Ovary (tissue), 9 donors: Measurements from ENCODE around the gene GAK. TPM values are rescaled to one million over a fixed set of nuclear protein-coding genes. Genes with fewer than 3 reads are reported as not detected.

Experiments used
- DNase-seq, 5 donors: peaks; one replicate each; pipeline ENCODE4 v3.0.0-alpha.2; 2019 to 2020
- H3K27ac ChIP-seq, 2 donors: fragments of 200-600 bp; one replicate each; pipeline versions ENCODE4 v1.5.1 to v1.8.0; 2019 to 2022
- H3K27me3 ChIP-seq: fragments of 200-600 bp; one replicate; pipeline ENCODE4 v1.8.0; 2022
- H3K36me3 ChIP-seq: fragments of 200-600 bp; sonication (generic); one replicate; pipeline ENCODE4 v1.5.1; 2019
- H3K4me1 ChIP-seq: one replicate; pipeline ENCODE4 v1.8.1; 2013; ENCODE audit warnings: mild to moderate bottlenecking, moderate library complexity; ENCODE audit not compliant: insufficient read depth
- H3K4me3 ChIP-seq: fragments of 200-600 bp; sonication (generic); one replicate; pipeline ENCODE4 v1.5.1; 2017
- H3K9me3 ChIP-seq, 2 donors: fragments of 200-600 bp in 1 of 2; sonication (generic) in 1 of 2; one replicate each; pipeline versions ENCODE4 v1.5.1 to v1.8.1; 2013 to 2019; ENCODE audit warnings: mild to moderate bottlenecking in 1 of 2, moderate library complexity in 1 of 2
- EP300 ChIP-seq: sonication (generic); formaldehyde crosslinking; IDR thresholded peaks from one replicate; pipeline ENCODE4 v1.6.1; 2017; ENCODE audit warnings: antibody characterized with exemption
- POLR2A ChIP-seq: fragments of 450-650 bp; IDR thresholded peaks from one replicate; pipeline ENCODE4 v1.6.1; 2017; ENCODE audit warnings: antibody characterized with exemption, mild to moderate bottlenecking, moderate library complexity
- WGBS, 3 donors: extraction: QIAGEN DNeasy Blood & Tissue Kit in 1 of 3; methylation state at CpG; one replicate each; pipeline versions ENCODE4 v1.1.5 to v1.1.7; 2013 to 2017; 5-methylcytosine and 5-hydroxymethylcytosine counted together
- intact Hi-C, 4 donors: fragments of 100-400 bp; cut with DNase I; formaldehyde crosslinking; loops; one replicate each; pipeline versions ENCODE4 v1.11.0 to v1.15.1; 2022 to 2023
- polyA plus RNA-seq, 2 donors: library from polyadenylated mRNA; stranded (reverse); fragments of 200-250 nt in 1 of 2; fragments of 350-450 nt in 1 of 2; fragmentation: Illumina TruSeq in 1 of 2; extraction: RNeasy Lipid Tissue Mini Kit (QIAGEN cat#74804) in 1 of 2; gene quantifications; one replicate each; pipeline ENCODE4 v1.2.3, GENCODE V29; 2013 to 2014
- total RNA-seq, 7 donors: library from RNA; depleted of rRNA in 2 of 7; stranded (reverse); fragments of >200 nt in 2 of 7; fragmentation: NEBNext Ultra II Directional in 3 of 7; extraction: Animal tissue kit (Norgen Biotek cat#: 25700) in 3 of 7; gene quantifications; one replicate each; pipeline versions ENCODE4 v1.1.0 to v1.2.4, GENCODE V29; 2016 to 2023
- TF ChIP-seq, protein P1 (sequence below), 3 donors: fragments of 450-650 bp in 2 of 3; fragments of 200-600 bp in 1 of 3; IDR thresholded peaks; one replicate each; pipeline versions ENCODE4 v1.5.1 to v1.8.0; 2016 to 2022; ENCODE audit warnings: antibody characterized with exemption in 3 of 3, mild to moderate bottlenecking in 1 of 3
- donor health status: DM: no; HTN: no; CAD: no; lungs with moderate emphysema.
- donor health status: DM: no; HTN: no; CAD: no.
- donor health status: Bipolar disorder and iron deficiency.
- donor health status: DM: yes; HTN: yes; CAD: no.
- donor health status: DM: no; HTN: no; CAD: no.
- donor health status: DM: yes; HTN: yes; CAD: no.

Gene GAK
- total and polyA plus RNA-seq, 9 donors: 30.7 to 95.4 (median 70.4) TPM

DNA sequence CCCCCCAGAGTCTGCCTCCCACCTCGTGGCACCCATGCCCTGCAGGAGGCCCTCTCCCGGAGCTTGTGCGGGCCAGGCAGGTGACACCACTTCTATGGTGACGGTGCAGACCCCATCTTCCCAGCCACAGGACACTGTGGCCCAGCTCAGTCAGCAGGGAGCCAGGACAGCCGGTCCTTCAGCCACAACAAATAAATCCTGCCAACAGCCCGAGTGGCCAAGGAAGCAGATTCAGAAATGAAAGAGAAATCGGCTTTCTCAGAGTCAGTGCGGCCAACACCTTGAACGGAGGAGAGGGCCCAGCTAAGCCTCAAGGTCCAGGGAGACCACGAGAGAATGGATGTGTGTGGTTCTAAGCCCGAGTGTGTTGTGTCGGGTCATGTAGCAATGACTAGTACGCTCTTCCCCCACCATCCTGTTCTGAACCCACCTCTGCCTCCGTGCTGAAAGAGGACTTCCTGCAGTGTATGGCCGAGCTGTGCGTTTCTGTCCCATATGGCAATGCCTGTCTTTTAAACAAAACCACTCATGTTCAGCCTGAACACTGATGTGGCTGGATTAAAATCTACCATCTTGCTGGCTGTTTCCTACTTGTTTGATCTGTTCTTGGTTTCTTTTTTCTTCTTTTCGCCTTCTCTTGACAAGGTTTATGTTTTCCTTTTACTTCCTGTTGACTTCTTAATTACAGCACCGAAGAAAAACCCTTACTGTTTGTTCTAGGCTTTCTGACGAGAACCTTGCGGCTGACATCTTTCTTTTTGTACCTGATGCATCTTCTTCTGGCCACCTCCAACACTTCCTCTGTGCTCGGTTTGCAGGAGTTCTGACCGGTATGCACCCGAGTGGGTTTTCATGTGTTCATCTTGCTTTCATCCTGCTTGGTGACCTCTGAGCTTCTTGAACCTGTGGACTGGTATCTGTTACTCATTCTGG lies 53.1 kb downstream of the GAK start:
- Histone ChIP-seq H3K36me3 (no peaks in the 10 kb centered on the region), H3K27me3 (no peaks in the 10 kb centered on the region), H3K27ac (no peak overlapping the region), H3K4me3 (no peak overlapping the region), H3K9me3 (no peaks in the 10 kb centered on the region), H3K4me1 (no peaks in the 10 kb centered on the region)
- DNase-seq: no peak
- intact Hi-C loops: loop anchor here in 1 of 4 donors (1.0 kb wide), 1 partner anchor 22 kb away; no protein-coding TSS in a partner anchor
- TF ChIP-seq EP300: no peak
- no peak for TF ChIP-seq POLR2A
- TF ChIP-seq, protein P1, sequence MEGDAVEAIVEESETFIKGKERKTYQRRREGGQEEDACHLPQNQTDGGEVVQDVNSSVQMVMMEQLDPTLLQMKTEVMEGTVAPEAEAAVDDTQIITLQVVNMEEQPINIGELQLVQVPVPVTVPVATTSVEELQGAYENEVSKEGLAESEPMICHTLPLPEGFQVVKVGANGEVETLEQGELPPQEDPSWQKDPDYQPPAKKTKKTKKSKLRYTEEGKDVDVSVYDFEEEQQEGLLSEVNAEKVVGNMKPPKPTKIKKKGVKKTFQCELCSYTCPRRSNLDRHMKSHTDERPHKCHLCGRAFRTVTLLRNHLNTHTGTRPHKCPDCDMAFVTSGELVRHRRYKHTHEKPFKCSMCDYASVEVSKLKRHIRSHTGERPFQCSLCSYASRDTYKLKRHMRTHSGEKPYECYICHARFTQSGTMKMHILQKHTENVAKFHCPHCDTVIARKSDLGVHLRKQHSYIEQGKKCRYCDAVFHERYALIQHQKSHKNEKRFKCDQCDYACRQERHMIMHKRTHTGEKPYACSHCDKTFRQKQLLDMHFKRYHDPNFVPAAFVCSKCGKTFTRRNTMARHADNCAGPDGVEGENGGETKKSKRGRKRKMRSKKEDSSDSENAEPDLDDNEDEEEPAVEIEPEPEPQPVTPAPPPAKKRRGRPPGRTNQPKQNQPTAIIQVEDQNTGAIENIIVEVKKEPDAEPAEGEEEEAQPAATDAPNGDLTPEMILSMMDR (IDR thresholded peaks at IDR 0.05): no peak
- WGBS, 3 donors: 83 to 86% (median 84%) methylated on average over 23 of the region's 23 CpGs

DNA sequence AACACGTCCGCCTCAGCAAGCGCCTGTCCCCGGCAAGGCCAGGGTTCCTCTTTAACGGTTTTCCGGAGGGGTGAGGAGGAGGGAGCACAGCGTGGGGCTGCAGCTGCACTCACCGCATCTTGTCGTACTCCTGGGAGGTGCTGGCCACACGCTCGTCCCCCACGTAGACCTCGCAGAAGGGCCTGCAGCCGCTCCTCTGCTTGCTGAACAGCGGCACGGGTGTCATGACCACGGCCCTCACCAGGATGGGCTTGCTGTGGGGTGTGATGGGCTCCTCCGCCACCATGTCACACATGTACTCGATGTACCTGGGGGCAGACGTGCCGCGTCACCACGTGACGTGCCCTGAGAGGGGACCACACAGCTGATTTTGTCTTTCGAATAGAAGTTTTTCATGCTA lies 54.6 kb downstream of the GAK start:
- WGBS, 3 donors: 90 to 92% (median 91%) methylated on average over 23 to 25 of the region's 25 CpGs

DNA sequence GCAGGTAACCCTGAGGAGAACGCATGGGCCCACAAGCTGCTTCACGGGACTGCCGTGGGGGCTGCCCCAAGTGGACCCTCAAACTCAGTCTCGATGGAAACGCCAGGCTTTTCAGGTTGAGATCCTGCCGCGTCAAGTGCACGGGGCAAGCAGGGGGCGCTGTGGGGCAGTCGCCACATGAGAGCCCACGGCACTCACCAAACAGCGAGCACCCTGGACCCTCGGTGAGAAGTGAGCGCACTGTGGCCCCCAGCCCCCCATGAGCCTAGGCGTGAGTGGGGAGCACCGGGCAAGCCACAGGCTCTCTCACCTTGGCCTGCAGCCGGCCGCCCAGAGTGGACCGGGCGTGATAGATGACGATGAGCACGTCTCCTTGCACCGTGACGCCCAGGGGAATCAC lies 55.3 kb downstream of the GAK start:
- TF ChIP-seq POLR2A: no peak
- TF ChIP-seq, protein P1 (IDR thresholded peaks at IDR 0.05): no peak
- no peak for TF ChIP-seq EP300
- intact Hi-C loops: no loop called here
- H3K36me3 ChIP-seq: no peaks in the 10 kb centered on the region
- no peak overlapping the region for H3K4me3 ChIP-seq
- WGBS, 3 donors: 88 to 90% (median 89%) methylated on average over 24 of the region's 24 CpGs
- no peaks in the 10 kb centered on the region for H3K27me3 ChIP-seq
- H3K4me1 ChIP-seq: no peaks in the 10 kb centered on the region
- no peaks in the 10 kb centered on the region for H3K9me3 ChIP-seq
- H3K27ac ChIP-seq: no peak overlapping the region
- DNase-seq: no peak

More for the DNA sequence above, 54.6 kb downstream of the GAK start:
- H3K9me3 ChIP-seq: no peaks in the 10 kb centered on the region
- H3K4me3 ChIP-seq: no peak overlapping the region
- H3K27me3 ChIP-seq: no peaks in the 10 kb centered on the region
- H3K27ac ChIP-seq: no peak overlapping the region
- no peaks in the 10 kb centered on the region for H3K36me3 ChIP-seq
- TF ChIP-seq POLR2A (no peak), EP300 (no peak)
- TF ChIP-seq, protein P1 (IDR thresholded peaks at IDR 0.05): no peak
- intact Hi-C loops: no loop called here
- DNase-seq: no peak
- no peaks in the 10 kb centered on the region for H3K4me1 ChIP-seq

DNA sequence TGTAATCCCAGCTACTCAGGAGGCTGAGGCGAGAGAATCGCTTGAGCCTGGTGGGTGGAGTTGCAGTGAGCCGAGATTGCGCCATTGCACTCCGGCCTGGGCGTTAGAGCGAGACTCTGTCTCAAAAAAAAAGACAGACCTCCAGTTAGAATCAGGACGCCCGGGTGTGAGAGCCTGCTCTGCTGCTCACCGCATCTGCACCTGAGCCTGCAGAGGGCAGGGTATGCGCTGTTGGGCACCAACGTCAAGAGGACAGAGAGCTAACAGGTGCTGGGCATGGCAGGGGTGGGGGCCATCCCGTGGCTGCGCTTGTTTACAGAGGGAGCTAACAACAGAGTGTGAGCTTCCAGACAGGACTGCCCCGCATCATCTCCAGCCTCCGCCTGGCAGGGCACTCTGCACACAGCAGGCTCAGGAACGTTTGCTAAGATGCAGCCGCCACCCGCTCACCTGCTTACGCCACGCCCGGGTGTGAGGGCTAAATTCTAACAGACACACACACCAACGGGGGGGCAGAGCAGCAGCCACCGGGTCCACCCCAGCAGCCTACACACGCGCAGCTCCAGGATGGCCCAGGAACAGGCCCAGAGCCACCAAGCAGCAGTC lies 56.2 kb downstream of the GAK start:
- H3K27me3 ChIP-seq: no peaks in the 10 kb centered on the region
- no peak for TF ChIP-seq POLR2A
- TF ChIP-seq, protein P1 (IDR thresholded peaks at IDR 0.05): no peak
- no peak for TF ChIP-seq EP300
- H3K9me3 ChIP-seq: no peaks in the 10 kb centered on the region
- intact Hi-C loops: no loop called here
- H3K27ac ChIP-seq: no peak overlapping the region
- WGBS, 3 donors: 83 to 89% (median 87%) methylated on average over 26 of the region's 26 CpGs
- no peaks in the 10 kb centered on the region for H3K36me3 ChIP-seq
- no peak for DNase-seq
- H3K4me1 ChIP-seq: no peaks in the 10 kb centered on the region
- no peak overlapping the region for H3K4me3 ChIP-seq
